BE2C (cell line): Measurements from ENCODE around the gene ZNF784.

Experiments
- DNase-seq: peaks from one replicate; pipeline ENCODE4 v3.0.0-alpha.2; 2020
- H3K27me3 ChIP-seq: fragments of 250-450 bp; sonication (Bioruptor Pico); 2 replicates; pipeline ENCODE4 v1.5.1; 2020; ENCODE audit warnings: mild to moderate bottlenecking
- H3K36me3 ChIP-seq: fragments of 250-450 bp; sonication (Bioruptor Pico); 2 replicates; pipeline ENCODE4 v1.5.1; 2020; ENCODE audit warnings: mild to moderate bottlenecking
- H3K4me1 ChIP-seq: fragments of 250-450 bp; sonication (Bioruptor Pico); 2 replicates; pipeline ENCODE4 v1.5.1; 2020
- H3K4me3 ChIP-seq: 2 replicates; pipeline ENCODE4 v1.5.1; 2011; ENCODE audit warnings: low read depth, low read length
- H3K9me3 ChIP-seq: fragments of 250-450 bp; sonication (Bioruptor Pico); 2 replicates; pipeline ENCODE4 v1.5.1; 2020
- CTCF ChIP-seq: IDR thresholded peaks from 2 replicates; pipeline ENCODE4 v1.5.1; 2012; ENCODE audit warnings: mild to moderate bottlenecking, low read depth, low read length

ZNF784 gene

DNA sequence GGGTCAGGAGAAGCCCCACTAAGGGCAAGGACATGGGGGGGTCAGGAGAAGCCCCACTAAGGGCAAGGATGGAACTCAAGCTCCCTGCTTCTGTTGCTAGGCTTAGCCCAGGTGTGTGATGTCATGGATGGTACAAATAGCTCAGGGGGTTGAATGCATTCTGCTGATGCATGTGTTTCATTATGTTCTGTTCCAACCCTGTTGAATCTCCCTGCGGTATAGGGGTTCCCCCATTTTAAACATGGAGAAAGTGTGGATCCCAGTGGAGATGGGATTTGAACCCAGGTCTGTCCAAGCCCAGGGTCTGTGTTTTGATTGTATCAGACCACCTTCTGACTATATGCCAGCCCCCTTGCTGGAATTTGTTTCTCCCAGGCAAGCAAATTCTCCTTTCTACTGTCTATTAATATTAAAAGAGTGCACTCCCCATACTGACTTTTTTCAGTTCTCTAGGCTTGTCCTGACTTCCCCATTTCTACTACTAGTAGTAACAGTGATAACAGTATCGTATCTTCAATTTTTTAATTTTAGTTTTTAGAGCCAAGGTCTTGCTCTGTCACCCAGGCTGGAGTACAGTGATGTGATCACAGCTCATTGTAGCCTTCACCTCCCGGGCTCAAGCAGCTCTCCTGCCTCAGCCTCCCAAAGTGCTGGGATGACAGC, 12.3 kb downstream of the ZNF784 start:
- H3K4me3 ChIP-seq, result no peak overlapping the region
- H3K36me3 ChIP-seq, result peaks cover 15% of the 10 kb centered on the region
- H3K9me3 ChIP-seq, result no peaks in the 10 kb centered on the region
- DNase-seq, result no peak
- no peaks in the 10 kb centered on the region for H3K4me1 ChIP-seq
- no peaks in the 10 kb centered on the region for H3K27me3 ChIP-seq
- no peak for TF ChIP-seq CTCF

- Histone ChIP-seq H3K4me1 (no peaks in the 10 kb centered on the region; the same call in 1 of the 2 replicates), H3K36me3 (peaks cover 17% of the 10 kb centered on the region), H3K27me3 (no peaks in the 10 kb centered on the region), H3K9me3 (no peaks in the 10 kb centered on the region), H3K4me3 (no peak overlapping the region)
- no peak for DNase-seq
- TF ChIP-seq CTCF, result no peak
Measured at GRCh38 chr19:55611300-55611982, 12.9 kb downstream of the ZNF784 start.

- TF ChIP-seq CTCF, result no peak
- Histone ChIP-seq H3K4me1 (no peaks in the 10 kb centered on the region; the same call in 1 of the 2 replicates), H3K9me3 (no peaks in the 10 kb centered on the region), H3K4me3 (no peak overlapping the region), H3K36me3 (peaks cover 7% of the 10 kb centered on the region), H3K27me3 (no peaks in the 10 kb centered on the region)
- no peak for DNase-seq
Measured at GRCh38 chr19:55609326-55609725, 15.0 kb downstream of the ZNF784 start.

DNA sequence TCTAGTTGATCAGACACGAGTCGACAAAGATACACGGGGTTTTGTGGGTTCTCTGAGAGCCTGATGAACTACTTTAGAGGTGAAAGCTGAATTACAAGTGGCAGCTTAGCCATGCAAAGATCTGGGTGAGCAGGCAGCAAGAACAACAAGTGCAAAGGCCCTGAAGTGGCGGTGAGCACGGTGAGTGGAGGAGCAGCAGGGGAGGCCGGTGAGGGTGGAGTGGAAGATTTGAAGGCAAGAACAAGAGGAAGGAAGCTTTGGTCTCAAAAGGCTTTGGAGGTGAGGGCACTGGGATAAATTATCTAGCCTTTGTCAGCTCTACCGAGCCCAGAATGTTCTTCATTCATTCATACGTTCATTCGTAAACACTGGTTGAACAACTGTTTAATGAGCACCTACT, 17.5 kb downstream of the ZNF784 start:
- H3K4me3 ChIP-seq, result no peak overlapping the region; the same call in 1 of the 2 replicates

GRCh38 chr19:55606471-55606787, 17.9 kb downstream of the ZNF784 start:
- Histone ChIP-seq H3K4me3 (peak overlapping the region; percentile 90), H3K4me1 (no peaks in the 10 kb centered on the region; the same call in 1 of the 2 replicates), H3K27me3 (no peaks in the 10 kb centered on the region), H3K36me3 (peaks cover 7% of the 10 kb centered on the region), H3K9me3 (no peaks in the 10 kb centered on the region)
- no peak for DNase-seq
- TF ChIP-seq CTCF, result no peak

More for the DNA sequence above, 17.5 kb downstream of the ZNF784 start:
- Histone ChIP-seq H3K36me3 (peaks cover 7% of the 10 kb centered on the region), H3K9me3 (no peaks in the 10 kb centered on the region), H3K27me3 (no peaks in the 10 kb centered on the region), H3K4me1 (no peaks in the 10 kb centered on the region; the same call in 1 of the 2 replicates)
- TF ChIP-seq CTCF, result no peak
- no peak for DNase-seq
